H7 (cell line): Measurements from ENCODE around the gene ABR. TPM values are rescaled to one million over a fixed set of nuclear protein-coding genes. Genes with fewer than 3 reads are reported as not detected.
"Not testable (repeated sequence)": the region's sequence is repeated elsewhere in the genome, so short reads cannot be mapped to it uniquely, and the experiment has no call there.

Experiments used
- DNase-seq: peaks from one replicate; pipeline ENCODE4 v3.0.0; 2012
- H3K27me3 ChIP-seq: 2 replicates; pipeline ENCODE4 v1.6.0; 2011; ENCODE audit warnings: mild to moderate bottlenecking, low read length; ENCODE audit not compliant: control insufficient read depth, insufficient read depth
- H3K36me3 ChIP-seq: replicated peaks from 2 replicates; pipeline ENCODE4 v1.5.1; 2011; ENCODE audit warnings: low read length; ENCODE audit not compliant: control insufficient read depth, insufficient read depth
- H3K4me3 ChIP-seq: 2 replicates; pipeline ENCODE4 v1.5.1; 2011; ENCODE audit warnings: low read depth, mild to moderate bottlenecking, control low read depth, low read length, moderate library complexity; ENCODE audit not compliant: insufficient read depth
- total RNA-seq: library from RNA; depleted of rRNA; stranded (reverse); fragments of >200 nt; shearing (Covaris generic); gene quantifications from 2 replicates; pipeline ENCODE4 v1.2.3, GENCODE V29; 2014

Gene ABR
- total RNA-seq, 1 experiment from 2014 or later = 31.6 TPM

- Histone ChIP-seq H3K27me3 (no peaks in the 10 kb centered on the region), H3K4me3 (no peak overlapping the region), H3K36me3 (no peaks in the 10 kb centered on the region)
- peak; percentile 93 for DNase-seq
These were observed 25.8 kb downstream of the ABR start for GRCh38 chr17:1153795-1154546.

DNA sequence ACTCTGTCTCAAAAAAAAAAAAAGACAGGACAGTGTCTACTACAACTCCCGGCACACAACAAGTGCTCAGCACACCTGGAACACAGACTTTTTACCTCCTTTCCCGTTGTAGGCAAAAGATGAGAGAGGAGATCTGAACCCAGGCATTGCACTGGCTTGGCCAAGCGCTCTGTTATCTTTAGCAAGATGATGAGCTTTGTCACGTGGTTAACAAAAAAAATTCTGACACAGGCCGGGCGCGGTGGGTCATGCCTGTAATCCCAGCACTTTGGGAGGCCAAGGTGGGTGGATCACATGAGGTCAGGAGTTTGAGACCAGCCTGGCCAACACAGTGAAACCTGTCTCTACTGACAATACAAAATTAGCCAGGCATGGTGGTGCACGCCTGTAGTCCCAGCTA is 27.2 kb downstream of the ABR start:
- not testable (repeated sequence) for H3K4me3 ChIP-seq, H3K27me3 ChIP-seq, DNase-seq, H3K36me3 ChIP-seq

GRCh38 chr17:1150863-1151600 is 28.7 kb downstream of the ABR start:
- no peaks in the 10 kb centered on the region for H3K36me3 ChIP-seq
- H3K4me3 ChIP-seq = no peak overlapping the region
- H3K27me3 ChIP-seq = no peaks in the 10 kb centered on the region
- no peak for DNase-seq

- no peak for DNase-seq
- H3K27me3 ChIP-seq = no peaks in the 10 kb centered on the region
- H3K4me3 ChIP-seq = no peak overlapping the region
- H3K36me3 ChIP-seq = no peaks in the 10 kb centered on the region
These were observed 29.9 kb downstream of the ABR start for GRCh38 chr17:1149869-1150268.

DNA sequence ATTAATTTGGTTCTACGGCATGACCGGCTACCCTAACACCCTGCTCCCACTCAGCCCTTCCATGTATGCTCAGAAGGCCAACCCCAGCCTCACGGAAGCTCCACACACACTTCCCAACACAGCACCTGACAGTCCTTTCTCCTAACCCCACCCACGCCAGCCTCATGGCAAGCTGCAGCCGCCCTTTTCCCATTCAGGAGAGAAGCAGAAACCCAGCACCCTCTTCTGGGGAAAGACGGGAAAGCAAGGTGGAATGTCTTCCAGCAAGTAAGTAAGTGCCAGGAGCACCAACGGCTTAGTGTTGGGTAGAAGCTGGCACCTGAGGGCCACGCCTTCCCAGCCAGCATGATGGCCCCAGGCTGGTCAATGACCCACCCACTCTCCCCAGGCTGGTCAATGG is 32.1 kb downstream of the ABR start:
- Histone ChIP-seq H3K27me3 (no peaks in the 10 kb centered on the region), H3K36me3 (no peaks in the 10 kb centered on the region), H3K4me3 (no peak overlapping the region)
- DNase-seq = peak; percentile 92

- Histone ChIP-seq H3K36me3 (no peaks in the 10 kb centered on the region), H3K4me3 (no peak overlapping the region), H3K27me3 (no peaks in the 10 kb centered on the region)
- DNase-seq = no peak
These were observed 33.1 kb downstream of the ABR start for GRCh38 chr17:1146561-1147265.

- Histone ChIP-seq H3K4me3 (no peak overlapping the region), H3K27me3 (no peaks in the 10 kb centered on the region), H3K36me3 (no peaks in the 10 kb centered on the region)
- DNase-seq = no peak
These were observed 34.3 kb downstream of the ABR start for GRCh38 chr17:1145311-1145986.

DNA sequence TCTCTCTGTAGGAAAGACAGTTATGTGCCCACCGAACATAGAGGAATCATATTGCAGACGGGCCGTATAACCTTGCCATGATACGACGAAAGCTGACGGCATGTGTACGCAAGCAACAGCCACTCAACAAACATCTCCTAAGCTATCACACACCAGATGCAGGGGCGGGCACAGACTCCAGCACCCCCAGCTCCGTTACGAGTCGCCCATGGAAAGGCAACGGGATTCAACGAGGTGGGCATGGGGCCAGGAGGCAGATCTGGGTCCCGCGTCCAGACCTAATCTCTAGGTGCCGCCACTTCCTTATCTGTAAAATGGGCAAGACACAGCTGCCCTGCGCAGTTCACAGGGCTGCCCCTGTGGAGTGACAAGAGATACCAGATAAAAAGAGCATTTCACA is 35.6 kb downstream of the ABR start:
- DNase-seq = no peak
- Histone ChIP-seq H3K27me3 (no peaks in the 10 kb centered on the region), H3K4me3 (no peak overlapping the region), H3K36me3 (no peaks in the 10 kb centered on the region)

GRCh38 chr17:1143573-1143972 is 36.2 kb downstream of the ABR start:
- H3K4me3 ChIP-seq = no peak overlapping the region
- DNase-seq = peak; percentile 87

DNA sequence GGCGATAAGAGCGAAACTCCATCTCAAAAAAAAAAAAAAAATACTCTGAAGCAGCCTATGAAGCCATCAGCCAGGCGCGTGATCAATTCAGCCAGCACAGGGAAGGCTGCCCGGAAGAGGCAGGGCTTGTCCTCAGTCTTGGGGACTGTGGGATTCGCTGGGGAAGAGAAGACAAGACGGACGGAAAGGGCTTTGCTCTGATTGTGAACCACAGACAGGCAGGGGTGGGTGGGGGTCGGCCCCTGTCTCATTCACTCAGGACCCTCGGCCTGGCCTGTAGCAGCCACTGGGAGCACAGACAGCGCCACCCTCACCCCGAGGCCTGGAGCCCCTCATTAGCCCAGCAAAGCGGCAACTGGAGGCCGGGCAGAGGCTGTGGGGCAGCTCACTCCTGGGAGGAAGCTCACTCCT is 37.2 kb downstream of the ABR start:
- Histone ChIP-seq H3K4me3 (no peak overlapping the region), H3K27me3 (no peaks in the 10 kb centered on the region), H3K36me3 (no peaks in the 10 kb centered on the region)
- peak; percentile 51 for DNase-seq

More at GRCh38 chr17:1143573-1143972, 36.2 kb downstream of the ABR start:
- Histone ChIP-seq H3K27me3 (no peaks in the 10 kb centered on the region), H3K36me3 (no peaks in the 10 kb centered on the region)

DNA sequence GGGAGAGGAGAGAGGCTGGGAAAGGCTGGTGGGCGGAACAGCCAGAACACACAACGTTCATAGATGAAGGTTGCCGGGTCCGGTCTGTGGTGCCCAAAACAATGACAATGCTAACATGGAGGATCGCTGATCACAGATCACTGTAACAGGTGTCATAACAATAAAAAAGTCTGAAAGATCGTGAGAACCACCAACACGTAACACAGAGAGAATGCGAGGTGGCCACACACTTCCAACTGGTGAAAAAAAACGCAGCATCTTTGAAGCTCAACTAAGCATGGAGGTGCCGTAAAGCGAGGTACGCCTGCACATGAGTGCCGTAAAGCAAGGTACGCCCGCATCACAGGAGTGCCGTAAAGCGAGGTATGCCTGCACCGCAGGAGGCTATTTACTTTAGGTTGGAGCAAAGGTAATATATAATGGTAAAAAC is 42.3 kb downstream of the ABR start:
- H3K4me3 ChIP-seq = no peak overlapping the region
- no peak for DNase-seq
- H3K27me3 ChIP-seq = no peaks in the 10 kb centered on the region
- no peaks in the 10 kb centered on the region for H3K36me3 ChIP-seq

- Histone ChIP-seq H3K27me3 (no peaks in the 10 kb centered on the region), H3K4me3 (no peak overlapping the region), H3K36me3 (no peaks in the 10 kb centered on the region)
- DNase-seq = no peak
These were observed 43.0 kb downstream of the ABR start for GRCh38 chr17:1136748-1137147.

GRCh38 chr17:1134634-1135324 is 45.0 kb downstream of the ABR start:
- no peak for DNase-seq
- no peaks in the 10 kb centered on the region for H3K27me3 ChIP-seq
- no peaks in the 10 kb centered on the region for H3K36me3 ChIP-seq
- H3K4me3 ChIP-seq = no peak overlapping the region

GRCh38 chr17:1130191-1130590 is 49.6 kb downstream of the ABR start:
- H3K4me3 ChIP-seq = no peak overlapping the region
- no peaks in the 10 kb centered on the region for H3K27me3 ChIP-seq
- no peaks in the 10 kb centered on the region for H3K36me3 ChIP-seq
- DNase-seq = no peak
